K562 (cell line): ENCODE measurements around the gene ARFGAP3. TPM values are rescaled to one million over a fixed set of nuclear protein-coding genes. Genes with fewer than 3 reads are reported as not detected.

Source experiments
- ETV6 ChIP-seq, 3 experiments: fragments of 150-350 bp in 1 of 3; sonication (generic) in 1 of 3; formaldehyde crosslinking in 1 of 3; IDR thresholded peaks; 2 replicates each; pipeline versions ENCODE4 v1.6.1 to v1.8.0; 2014 to 2022; ENCODE audit warnings: borderline replicate concordance in 2 of 3, low read depth in 2 of 3, antibody characterized with exemption in 1 of 3, low read length in 1 of 3, mild to moderate bottlenecking in 1 of 3, missing genetic modification reagents in 1 of 3
- FOSL1 ChIP-seq: fragments of 200-800 bp; sonication (Bioruptor generic); conservative IDR thresholded peaks from 2 replicates; pipeline ENCODE4 v1.6.1; 2016; ENCODE audit warnings: missing genetic modification characterization, missing compliant biosample characterization
- FOXJ2 ChIP-seq: fragments of 200-800 bp; sonication (Bioruptor generic); IDR thresholded peaks from 2 replicates; pipeline ENCODE4 v1.6.1; 2016; ENCODE audit warnings: missing genetic modification characterization, missing compliant biosample characterization
- GABPA ChIP-seq: fragments of 200-800 bp; sonication (Bioruptor generic); conservative IDR thresholded peaks from 2 replicates; pipeline ENCODE4 v1.6.1; 2016; ENCODE audit warnings: low read depth, missing genetic modification characterization, missing compliant biosample characterization
- MEF2A ChIP-seq: IDR thresholded peaks from 2 replicates; pipeline ENCODE4 v1.6.1; 2011; ENCODE audit warnings: low read depth, mild to moderate bottlenecking, low read length, moderate library complexity; ENCODE audit not compliant: control insufficient read depth
- TFAM ChIP-seq: fragments of 250-450 bp; sonication (Bioruptor Pico); conservative IDR thresholded peaks from 2 replicates; pipeline ENCODE4 v1.5.0; 2021; ENCODE audit warnings: mild to moderate bottlenecking, moderate library complexity
- UBTF ChIP-seq, 2 experiments: IDR thresholded peaks; 2 replicates each; pipeline ENCODE4 v1.6.1; 2012; ENCODE audit warnings: improper control_type of control experiment in 2 of 2, low read depth in 2 of 2, low read length in 2 of 2, borderline replicate concordance in 1 of 2
- ZBTB5 ChIP-seq: fragments of 450-650 bp; IDR thresholded peaks from 2 replicates; pipeline ENCODE4 v1.6.1; 2017; ENCODE audit warnings: antibody characterized with exemption
- ZNF696 ChIP-seq: fragments of 250-450 bp; sonication (Bioruptor Pico); conservative IDR thresholded peaks from 2 replicates; pipeline ENCODE4 v1.4.0; 2020; ENCODE audit warnings: mild to moderate bottlenecking, moderate library complexity
- ZNF785 ChIP-seq: fragments of 250-450 bp; sonication (Bioruptor Pico); IDR thresholded peaks from 2 replicates; pipeline ENCODE4 v1.4.0; 2020; ENCODE audit warnings: mild to moderate bottlenecking
- polyA plus RNA-seq, 8 experiments: library from polyadenylated mRNA; depleted of rRNA in 4 of 8; stranded (reverse) in 5 of 8; unstranded in 3 of 8; fragments of >200 nt; fragmentation: Nextera tagmentation in 2 of 8; fragmentation: Illumina TruSeq in 1 of 8; extraction: Ambion mirVana in 2 of 8; extraction: Trizol in 1 of 8; gene quantifications; 2 replicates each; pipeline versions ENCODE4 v1.2.1 to v1.2.3, GENCODE V29; 2011 to 2014; ENCODE audit warnings: inconsistent platforms in 1 of 8, missing spikeins in 1 of 8
- total RNA-seq, 7 experiments: library from RNA; depleted of rRNA in 6 of 7; stranded (reverse); fragments of >200 nt in 6 of 7; fragmentation: Illumina TruSeq in 2 of 7; extraction: Trizol in 2 of 7; gene quantifications; 2 replicates each; pipeline versions ENCODE4 v1.2.1 to v1.2.3, GENCODE V29; 2011 to 2021; ENCODE audit warnings: low replicate concordance in 1 of 7

The ARFGAP3 gene
- total and polyA plus RNA-seq, 9 of the 15 experiments (the other 6 are each of a cell fraction or from before 2014, with no cell fraction given): 14.2 to 31.9 (median 22.7) TPM

DNA sequence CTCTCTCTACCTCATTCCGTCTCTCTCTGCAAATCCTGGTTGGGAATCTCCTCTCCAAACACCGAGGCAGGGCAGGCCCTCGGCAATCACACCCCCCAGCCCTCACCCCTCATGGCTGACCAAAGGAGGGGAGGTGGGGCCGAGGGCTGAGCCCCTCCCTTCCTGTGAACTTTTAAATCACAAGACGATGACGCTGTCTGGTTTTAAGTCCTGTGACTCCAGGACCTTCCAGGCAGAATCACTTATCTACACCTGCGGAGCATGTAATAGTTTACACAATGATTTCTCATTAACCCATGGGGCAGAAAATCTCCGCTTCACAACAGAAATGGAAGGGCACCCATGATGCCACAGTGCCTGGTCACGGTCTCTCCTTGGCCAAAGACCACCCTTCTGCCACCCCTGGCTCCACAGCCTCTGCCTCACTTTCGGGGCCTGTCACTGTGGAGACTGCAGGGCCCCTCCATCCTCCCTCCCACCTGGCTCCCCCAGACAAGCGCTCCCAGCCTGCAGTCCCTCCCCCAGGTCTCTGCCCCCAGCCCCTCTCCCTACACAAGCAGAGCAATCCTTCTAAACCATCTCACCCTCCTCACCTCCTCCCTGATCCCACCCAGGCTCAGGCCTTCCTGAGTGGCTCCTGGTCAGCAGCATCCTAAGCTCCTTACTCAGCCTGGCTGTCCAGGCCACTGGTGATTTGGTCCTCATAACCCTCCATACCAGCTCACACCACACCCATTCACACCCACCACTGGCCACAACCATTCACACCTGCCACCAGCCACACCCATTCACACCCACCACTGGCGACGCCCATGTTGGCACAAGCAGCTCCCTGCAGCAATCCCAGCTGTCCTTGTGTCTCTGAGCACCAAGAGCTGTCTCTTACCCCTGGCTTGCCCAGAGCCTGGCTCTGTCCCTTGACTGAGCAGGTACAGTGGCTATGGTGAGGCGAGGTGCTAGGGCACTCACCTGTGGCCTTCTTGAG, 30.7 kb upstream of the ARFGAP3 start (continued):
- TF ChIP-seq UBTF (IDR thresholded peaks at IDR 0.05; ENCODE audit: borderline replicate concordance in 1 of 2, low read depth in 2 of 2, low read length in 2 of 2) (no peak), ZNF785 (no peak), MEF2A (no peak), FOXJ2 (no peak), ETV6 (IDR thresholded peaks at IDR 0.05; ENCODE audit: borderline replicate concordance in 1 of 2, low read depth in 2 of 2, low read length in 1 of 2) (no peak), ETV6 (CRISPR knock-in tag; IDR thresholded peaks at IDR 0.05; ENCODE audit: borderline replicate concordance) (no peak), FOSL1 (no peak), ZBTB5 (no peak), GABPA (tag) (no peak), ZNF696 (CRISPR knock-in tag) (no peak), TFAM (no peak)
